HG03354 (cell line): ENCODE measurements around the gene METTL26.
A peak's percentile ranks its signal among the peaks of the same experiment; 100 is the strongest.

ENCODE experiments used
- ATAC-seq: cut with Tn5 transposase; IDR thresholded peaks from one replicate; pipeline ENCODE4 v1.9.1; 2021; ENCODE audit warnings: mild to moderate bottlenecking; ENCODE audit not compliant: unreplicated experiment, poor library complexity, severe bottlenecking

The METTL26 gene

GRCh38 chr16:588889-589657, 47.0 kb downstream of the METTL26 start:
- peak; percentile 74 for ATAC-seq

GRCh38 chr16:588639-588888, 47.5 kb downstream of the METTL26 start:
- peak; percentile 21 for ATAC-seq

DNA sequence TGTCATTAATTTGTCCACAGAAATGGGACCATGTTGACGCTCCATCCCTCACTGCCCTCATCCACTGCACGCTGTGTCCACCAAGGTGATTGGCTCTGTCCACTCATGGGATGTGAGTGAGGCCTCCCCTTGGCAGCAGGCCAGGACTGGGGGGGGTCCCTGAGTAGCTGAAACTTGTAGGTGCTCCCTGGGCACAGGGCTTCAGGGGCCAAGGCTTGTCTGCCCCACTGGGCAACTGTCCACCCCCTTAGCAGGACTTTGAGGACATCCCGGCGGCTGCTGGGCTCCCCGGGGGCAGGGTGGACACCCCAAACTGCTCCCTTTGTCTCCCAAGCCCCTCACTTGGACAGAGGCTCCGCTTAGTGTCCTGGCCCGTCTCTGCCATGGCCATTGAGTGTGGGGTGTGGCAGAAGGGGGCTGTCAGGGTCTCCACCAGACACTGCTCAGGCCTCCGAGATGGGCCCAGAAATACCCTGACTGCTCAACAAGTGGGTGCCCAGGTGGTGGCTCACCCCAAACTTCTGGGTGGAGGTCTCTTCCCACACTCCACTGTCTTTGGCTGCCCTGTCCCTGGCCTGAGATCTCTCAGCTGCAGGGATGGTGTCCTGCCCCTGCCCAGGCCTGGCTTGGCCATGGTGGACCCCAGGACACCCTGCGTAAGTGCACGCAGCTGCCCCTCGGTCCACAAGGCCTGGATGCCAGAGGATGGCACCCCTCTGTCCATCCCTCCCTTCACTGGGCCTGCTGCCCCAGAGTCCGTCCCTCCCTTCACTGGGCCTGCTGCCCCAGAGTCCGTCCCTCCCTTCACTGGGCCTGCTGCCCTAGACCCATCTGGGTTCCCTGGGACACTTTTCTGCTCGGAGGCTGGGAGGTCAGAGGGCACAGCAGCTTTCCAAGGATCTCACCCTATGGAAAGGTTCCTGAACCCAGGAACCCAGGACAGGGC, 49.2 kb downstream of the METTL26 start:
- no peak for ATAC-seq

GRCh38 chr16:586047-586644, 50.0 kb downstream of the METTL26 start:
- ATAC-seq: no peak

GRCh38 chr16:585351-585750, 50.8 kb downstream of the METTL26 start:
- no peak for ATAC-seq
